Left lung (tissue), 10 donors: ENCODE measurements around the gene RAPGEF4. TPM values are rescaled to one million over a fixed set of nuclear protein-coding genes. Genes with fewer than 3 reads are reported as not detected.
A peak's percentile ranks its signal among the peaks of the same experiment; 100 is the strongest.

ENCODE experiments used
- ATAC-seq: fragments of 200-7000 bp; cut with Tn5 transposase; one replicate; pipeline ENCODE4 v1.9.1; 2020; ENCODE audit warnings: moderate library complexity
- DNase-seq, 4 donors: peaks; one replicate each; pipeline ENCODE4 v3.0.0-alpha.2; 2013 to 2020
- H3K27ac ChIP-seq, 2 donors: fragments of 200-600 bp; sonication (generic) in 1 of 2; one replicate each; pipeline versions ENCODE4 v1.5.0 to v1.8.0; 2020 to 2021
- H3K27me3 ChIP-seq, 2 donors: fragments of 200-600 bp; sonication (generic) in 1 of 2; one replicate each; pipeline versions ENCODE4 v1.5.0 to v1.8.0; 2020 to 2021
- H3K36me3 ChIP-seq, 2 donors: fragments of 200-600 bp; sonication (generic) in 1 of 2; one replicate each; pipeline versions ENCODE4 v1.5.0 to v1.8.0; 2020 to 2021
- H3K4me1 ChIP-seq, 2 donors: fragments of 200-600 bp; one replicate each; pipeline ENCODE4 v1.8.0; 2021
- H3K4me3 ChIP-seq, 2 donors: fragments of 200-600 bp; sonication (generic) in 1 of 2; one replicate each; pipeline versions ENCODE4 v1.5.0 to v1.8.0; 2020 to 2021; ENCODE audit warnings: mild to moderate bottlenecking in 1 of 2
- H3K9me3 ChIP-seq, 2 donors: fragments of 200-600 bp; sonication (generic) in 1 of 2; one replicate each; pipeline versions ENCODE4 v1.5.0 to v1.8.0; 2020 to 2021
- intact Hi-C, 2 donors: fragments of 100-400 bp; cut with DNase I; formaldehyde crosslinking; loops; one replicate each; pipeline versions ENCODE4 v1.11.2 to v1.14.2; 2022
- polyA plus RNA-seq, 6 donors: library from polyadenylated mRNA; unstranded; fragments of 120-200 nt; gene quantifications; one replicate each; pipeline ENCODE4 v1.2.1, GENCODE V29; 2013; ENCODE audit not compliant: insufficient read length in 6 of 6
- total RNA-seq, 2 donors: library from RNA; stranded (reverse); fragmentation: NEBNext Ultra II Directional; extraction: Animal tissue kit (Norgen Biotek cat#: 25700); gene quantifications; one replicate each; pipeline ENCODE4 v1.2.1, GENCODE V29; 2021
- TF ChIP-seq, protein P1 (sequence below), 2 donors: fragments of 200-600 bp; sonication (generic) in 1 of 2; IDR thresholded peaks; one replicate each; pipeline versions ENCODE4 v1.5.0 to v1.8.0; 2021; ENCODE audit warnings: antibody characterized with exemption in 2 of 2
- donor health status: DM: no; HTN: yes; CAD: no.
- donor health status: DM: no; HTN: no; CAD: no.

Gene RAPGEF4
- total and polyA plus RNA-seq, 8 donors = 9.1 to 16.2 (median 11.8) TPM

DNA sequence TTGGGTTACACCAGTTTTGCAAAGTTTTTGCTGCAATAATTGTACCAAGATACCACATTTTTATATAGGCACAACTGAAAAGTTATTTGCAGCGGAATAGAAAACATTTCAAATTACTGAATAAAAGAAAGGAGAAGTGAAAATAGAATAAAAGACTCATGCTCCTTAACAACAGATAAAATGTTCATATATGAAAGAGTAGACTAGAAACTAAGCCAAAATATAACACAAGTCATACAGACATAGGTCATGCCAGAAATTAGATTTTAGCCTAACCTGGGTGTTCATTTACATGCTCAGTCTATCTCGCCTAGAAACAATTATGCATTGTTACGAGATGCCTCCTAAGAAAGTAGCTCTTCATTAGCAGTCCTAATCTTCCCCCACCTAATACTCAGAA lies 323.6 kb downstream of the RAPGEF4 start:
- Histone ChIP-seq H3K36me3 (no peaks in the 10 kb centered on the region), H3K4me1 (peaks cover 0 to 4% of the 10 kb centered on the region in 2 donors), H3K9me3 (no peaks in the 10 kb centered on the region), H3K4me3 (no peak overlapping the region), H3K27me3 (no peaks in the 10 kb centered on the region), H3K27ac (no peak overlapping the region)
- TF ChIP-seq, protein P1, sequence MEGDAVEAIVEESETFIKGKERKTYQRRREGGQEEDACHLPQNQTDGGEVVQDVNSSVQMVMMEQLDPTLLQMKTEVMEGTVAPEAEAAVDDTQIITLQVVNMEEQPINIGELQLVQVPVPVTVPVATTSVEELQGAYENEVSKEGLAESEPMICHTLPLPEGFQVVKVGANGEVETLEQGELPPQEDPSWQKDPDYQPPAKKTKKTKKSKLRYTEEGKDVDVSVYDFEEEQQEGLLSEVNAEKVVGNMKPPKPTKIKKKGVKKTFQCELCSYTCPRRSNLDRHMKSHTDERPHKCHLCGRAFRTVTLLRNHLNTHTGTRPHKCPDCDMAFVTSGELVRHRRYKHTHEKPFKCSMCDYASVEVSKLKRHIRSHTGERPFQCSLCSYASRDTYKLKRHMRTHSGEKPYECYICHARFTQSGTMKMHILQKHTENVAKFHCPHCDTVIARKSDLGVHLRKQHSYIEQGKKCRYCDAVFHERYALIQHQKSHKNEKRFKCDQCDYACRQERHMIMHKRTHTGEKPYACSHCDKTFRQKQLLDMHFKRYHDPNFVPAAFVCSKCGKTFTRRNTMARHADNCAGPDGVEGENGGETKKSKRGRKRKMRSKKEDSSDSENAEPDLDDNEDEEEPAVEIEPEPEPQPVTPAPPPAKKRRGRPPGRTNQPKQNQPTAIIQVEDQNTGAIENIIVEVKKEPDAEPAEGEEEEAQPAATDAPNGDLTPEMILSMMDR (IDR thresholded peaks at IDR 0.05) = no peak
- intact Hi-C loops = no loop called here
- DNase-seq = no peak
- ATAC-seq = no peak

DNA sequence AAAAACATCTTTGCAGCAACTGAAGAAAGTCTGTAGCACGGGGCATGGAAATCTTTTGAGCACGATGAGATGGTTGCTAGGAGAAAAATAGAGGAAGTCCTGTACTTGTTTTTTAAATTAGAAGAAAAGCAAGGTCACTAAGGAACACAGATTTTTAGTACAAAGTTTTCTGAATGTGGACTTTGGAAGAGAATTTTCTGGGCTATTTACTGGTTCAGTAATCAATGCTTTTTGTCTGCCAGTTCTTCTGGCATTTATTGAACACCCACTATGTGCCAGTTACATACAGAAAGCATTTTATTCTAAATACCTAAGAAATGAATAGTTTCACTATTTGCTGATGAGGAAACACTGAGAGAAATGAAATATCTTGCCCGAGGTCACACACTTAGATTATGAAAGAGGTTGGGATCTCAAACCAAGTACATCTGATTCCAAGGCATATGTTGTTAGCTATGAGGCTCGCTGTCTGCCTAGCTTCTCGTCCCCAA lies 324.4 kb downstream of the RAPGEF4 start:
- intact Hi-C loops = no loop called here
- H3K36me3 ChIP-seq = no peaks in the 10 kb centered on the region
- TF ChIP-seq, protein P1 (IDR thresholded peaks at IDR 0.05) = no peak
- peaks cover 0 to 4% of the 10 kb centered on the region in 2 donors for H3K4me1 ChIP-seq
- ATAC-seq (peak; percentile 38), DNase-seq (no peak)
- no peaks in the 10 kb centered on the region for H3K27me3 ChIP-seq
- H3K4me3 ChIP-seq = no peak overlapping the region
- no peaks in the 10 kb centered on the region for H3K9me3 ChIP-seq
- H3K27ac ChIP-seq = peak overlapping the region; percentile 15 to 19

DNA sequence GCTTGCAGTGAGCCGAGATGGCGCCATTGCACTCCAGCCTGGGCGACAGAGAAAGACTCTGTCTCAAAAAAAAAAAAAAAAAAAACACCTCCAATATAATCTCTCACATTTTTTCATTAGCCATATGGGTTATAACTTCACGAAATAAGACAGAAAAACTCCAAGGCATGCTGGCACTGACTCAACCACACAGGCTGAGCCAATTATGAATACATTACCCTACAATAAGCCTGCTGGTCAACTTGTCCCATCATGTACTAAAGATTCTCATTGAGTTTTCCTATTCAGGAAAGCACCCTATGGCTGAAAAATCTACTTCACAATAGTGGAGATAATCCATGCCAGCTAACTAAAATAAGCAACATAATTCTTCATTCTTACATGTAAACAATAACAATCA lies 327.2 kb downstream of the RAPGEF4 start:
- DNase-seq (peak in 1 of 4 donors; percentile 68), ATAC-seq (no peak)
- no peak overlapping the region for H3K4me3 ChIP-seq
- H3K36me3 ChIP-seq = no peaks in the 10 kb centered on the region
- intact Hi-C loops = no loop called here
- H3K4me1 ChIP-seq = peaks cover 0 to 4% of the 10 kb centered on the region in 2 donors
- no peaks in the 10 kb centered on the region for H3K9me3 ChIP-seq
- H3K27me3 ChIP-seq = no peaks in the 10 kb centered on the region
- TF ChIP-seq, protein P1 (IDR thresholded peaks at IDR 0.05) = no peak
- no peak overlapping the region for H3K27ac ChIP-seq

DNA sequence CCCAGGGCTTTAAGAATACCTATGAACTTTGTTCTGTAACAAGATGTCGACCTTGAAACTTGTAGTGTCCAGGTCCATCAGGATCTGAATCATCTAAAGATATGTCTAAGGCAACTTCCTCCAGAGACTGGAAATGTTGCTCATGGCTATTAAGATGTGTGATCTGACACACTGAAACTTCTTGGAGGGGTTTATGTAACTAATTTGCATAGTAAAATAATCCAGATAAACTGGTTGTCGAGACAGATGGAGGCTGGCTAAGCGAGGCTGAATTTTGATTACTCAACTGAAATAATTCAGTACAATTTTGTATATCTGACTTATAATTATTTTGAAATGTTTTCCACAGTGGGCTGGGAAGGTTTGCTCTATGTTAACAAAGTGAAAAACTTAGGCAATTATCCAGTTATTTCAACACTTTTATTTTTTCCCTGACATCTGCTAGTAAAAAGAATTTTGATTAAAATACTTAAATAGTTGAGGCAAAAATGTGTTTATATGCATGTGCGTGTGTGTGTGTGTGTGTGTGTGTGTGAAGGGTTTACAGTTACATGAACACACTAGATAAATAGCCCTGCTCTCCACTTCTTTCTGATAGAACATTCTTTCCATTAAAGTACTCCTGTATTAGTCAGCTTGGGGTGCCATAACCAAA lies 328.6 kb downstream of the RAPGEF4 start:
- Histone ChIP-seq H3K27ac (no peak overlapping the region), H3K36me3 (no peaks in the 10 kb centered on the region), H3K4me1 (no peaks in the 10 kb centered on the region), H3K27me3 (no peaks in the 10 kb centered on the region), H3K4me3 (no peak overlapping the region), H3K9me3 (no peaks in the 10 kb centered on the region)
- TF ChIP-seq, protein P1 (IDR thresholded peaks at IDR 0.05) = no peak
- intact Hi-C loops = no loop called here
- peak; percentile 70 for ATAC-seq
- no peak for DNase-seq

DNA sequence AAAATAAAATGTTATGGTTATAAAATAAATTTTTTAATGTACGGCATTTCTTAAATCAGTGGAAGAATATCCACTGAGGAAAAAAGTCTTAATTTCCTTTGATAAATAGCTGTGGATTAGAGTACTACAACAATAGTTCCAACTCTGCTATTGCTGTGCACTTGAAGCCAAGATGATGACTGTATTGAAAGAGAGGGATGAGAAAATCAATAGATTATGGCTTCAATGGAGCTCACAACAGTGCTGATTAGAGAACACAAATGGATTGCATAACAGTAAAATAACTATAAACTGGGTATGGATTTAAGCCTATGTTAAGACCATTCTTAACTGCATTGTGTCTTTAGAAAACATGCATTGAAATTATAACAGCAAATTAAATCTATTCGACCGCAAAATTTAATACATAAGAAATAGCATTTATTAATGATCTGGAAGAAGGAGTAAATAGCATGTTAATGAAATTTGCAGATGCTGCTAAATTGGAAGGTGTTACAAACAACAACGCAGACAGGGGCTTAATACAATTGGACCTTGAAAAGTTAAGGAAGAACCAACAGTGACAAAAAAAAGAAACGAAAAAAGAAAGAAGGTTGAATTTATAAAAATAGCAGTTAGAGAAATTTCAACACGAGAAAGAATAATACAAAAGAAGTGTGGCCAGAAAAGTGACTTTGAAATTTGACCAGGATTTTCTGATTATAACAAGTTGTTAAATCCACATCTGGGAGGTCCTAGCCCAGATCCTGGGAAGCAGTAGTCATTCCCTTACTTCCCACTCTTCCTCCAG lies 331.4 kb downstream of the RAPGEF4 start:
- H3K27ac ChIP-seq = no peak overlapping the region
- no peaks in the 10 kb centered on the region for H3K27me3 ChIP-seq
- H3K9me3 ChIP-seq = no peaks in the 10 kb centered on the region
- TF ChIP-seq, protein P1 (IDR thresholded peaks at IDR 0.05) = no peak
- no peaks in the 10 kb centered on the region for H3K36me3 ChIP-seq
- DNase-seq = no peak
- intact Hi-C loops = no loop called here
- ATAC-seq = no peak
- no peaks in the 10 kb centered on the region for H3K4me1 ChIP-seq
- H3K4me3 ChIP-seq = no peak overlapping the region
